K562 (cell line): Measurements from ENCODE around the gene MARCHF5. TPM values are rescaled to one million over a fixed set of nuclear protein-coding genes. Genes with fewer than 3 reads are reported as not detected.

Source experiments
- ATAC-seq: fragments of 200-7000 bp; cut with Tn5 transposase; 3 replicates; pipeline ENCODE4 v1.9.1; 2020; ENCODE audit warnings: moderate library complexity
- BruUV-seq: library from RNA; stranded (reverse); fragments of 400-500 nt; replicated peaks from 2 replicates; lab custom pipeline; 2021; lab: Mats Ljungman, UMichigan
- CTCF ChIA-PET: fragments of 300-600 bp; formaldehyde crosslinking; extraction: SDS; loops from one replicate; lab custom pipeline; 2021; ENCODE audit warnings: low intra/inter-chr PET ratio; lab: Yijun Ruan, JAX
- POLR2A ChIA-PET: fragments of 300-600, 350-650 bp; sonication (Branson Sonifier 250); formaldehyde crosslinking; extraction: SDS; loops from one replicate; lab custom pipeline; 2021; ENCODE audit warnings: antibody characterized with exemption, inconsistent platforms; lab: Yijun Ruan, JAX
- DNase-seq, 4 experiments: peaks; one replicate each; pipeline versions ENCODE4 v3.0.0 to v3.0.0-alpha.2; 2011 to 2018; ENCODE audit warnings: low spot score in 3 of 4, mixed read lengths in 3 of 4; ENCODE audit errors: extremely low read depth in 1 of 4
- FAIRE-seq: peaks from 2 replicates; lab custom pipeline; 2011; peaks lifted over from hg19 to GRCh38; lab: Jason Lieb, UNC
- H2AFZ ChIP-seq: 2 replicates; pipeline ENCODE4 v1.6.0; 2011; ENCODE audit warnings: low read depth, low read length, control low read depth, inconsistent platforms
- H3K27ac ChIP-seq: fragments of 200-600 bp; 3 replicates; pipeline ENCODE4 v1.8.0; 2011; ENCODE audit warnings: low read depth, mild to moderate bottlenecking, control low read depth, inconsistent platforms, low read length, moderate library complexity, mixed read lengths; ENCODE audit errors: extremely low read depth
- H3K27me3 ChIP-seq, 2 experiments: fragments of 300-600 bp in 1 of 2; 2 replicates in 1 of 2; 3 replicates in 1 of 2; pipeline versions ENCODE4 v1.6.0 to v1.8.0; 2011; ENCODE audit warnings: inconsistent platforms in 2 of 2, low read length in 2 of 2, mild to moderate bottlenecking in 1 of 2, mixed read lengths in 1 of 2, moderate library complexity in 1 of 2; ENCODE audit not compliant: control insufficient read depth in 2 of 2, insufficient read depth in 2 of 2
- H3K36me3 ChIP-seq: fragments of 300-600 bp; 3 replicates; pipeline ENCODE4 v1.8.0; 2011; ENCODE audit warnings: mild to moderate bottlenecking, low read length, inconsistent platforms; ENCODE audit not compliant: control insufficient read depth, insufficient read depth
- H3K4me1 ChIP-seq, 2 experiments: fragments of 200-600 bp in 1 of 2; replicated peaks in 1 of 2; 2 replicates in 1 of 2; 3 replicates in 1 of 2; pipeline versions ENCODE4 v1.5.1 to v1.8.0; 2011; ENCODE audit warnings: inconsistent platforms in 2 of 2, low read length in 2 of 2, mild to moderate bottlenecking in 1 of 2, mixed read lengths in 1 of 2, moderate library complexity in 1 of 2; ENCODE audit not compliant: control insufficient read depth in 2 of 2, insufficient read depth in 2 of 2
- H3K4me2 ChIP-seq: 2 replicates; pipeline ENCODE4 v1.6.1; 2011; ENCODE audit warnings: low read length, control low read depth, inconsistent platforms, mixed read lengths; ENCODE audit not compliant: insufficient read depth
- H3K4me3 ChIP-seq: fragments of 200-600 bp; sonication (generic), shearing (Covaris generic); 2 replicates; pipeline ENCODE4 v1.5.1; 2016; ENCODE audit warnings: control low read depth, inconsistent platforms
- H3K79me2 ChIP-seq: fragments of 200-600 bp; 3 replicates; pipeline ENCODE4 v1.8.0; 2011; ENCODE audit warnings: low read length, inconsistent platforms; ENCODE audit not compliant: control insufficient read depth, insufficient read depth
- H3K9ac ChIP-seq, 2 experiments: 2 replicates each; pipeline versions ENCODE4 v1.6.0 to v1.6.1; 2011; ENCODE audit warnings: low read depth in 2 of 2, low read length in 2 of 2, control low read depth in 1 of 2, inconsistent platforms in 1 of 2, mild to moderate bottlenecking in 1 of 2, mixed read lengths in 1 of 2; ENCODE audit not compliant: insufficient read depth in 1 of 2
- H3K9me1 ChIP-seq: one replicate; pipeline ENCODE4 v1.6.0; 2011; ENCODE audit warnings: inconsistent platforms, mild to moderate bottlenecking, low read length, moderate library complexity; ENCODE audit not compliant: control insufficient read depth, insufficient read depth
- H3K9me3 ChIP-seq: replicated peaks from 2 replicates; pipeline ENCODE4 v1.5.1; 2011; ENCODE audit warnings: low read depth, low read length, inconsistent platforms; ENCODE audit not compliant: control insufficient read depth, insufficient read depth
- H4K20me1 ChIP-seq: replicated peaks from 2 replicates; pipeline ENCODE4 v1.6.1; 2011; ENCODE audit warnings: low read length, inconsistent platforms, mixed read lengths; ENCODE audit not compliant: control insufficient read depth, insufficient read depth
- MBD2 ChIP-seq: sonication (generic); IDR thresholded peaks from 2 replicates; pipeline ENCODE4 v1.6.1; 2016; ENCODE audit warnings: low read depth, borderline replicate concordance
- RBM15 ChIP-seq: fragments of 200-400 bp; formaldehyde crosslinking; IDR thresholded peaks from 2 replicates; pipeline ENCODE4 v1.6.1; 2018; ENCODE audit warnings: mild to moderate bottlenecking, low read length, moderate library complexity; ENCODE audit not compliant: insufficient read depth
- RBM25 ChIP-seq: fragments of 200-400 bp; formaldehyde crosslinking; IDR thresholded peaks from 2 replicates; pipeline ENCODE4 v1.6.1; 2018; ENCODE audit warnings: low read length, low read depth, moderate library complexity; ENCODE audit not compliant: severe bottlenecking
- ZHX1 ChIP-seq: fragments of 150-350 bp; conservative IDR thresholded peaks from 2 replicates; pipeline ENCODE4 v1.6.1; 2014; ENCODE audit warnings: low read length
- ZNF668 ChIP-seq: fragments of 250-450 bp; sonication (Bioruptor Pico); IDR thresholded peaks from 2 replicates; pipeline ENCODE4 v1.8.0; 2022; ENCODE audit warnings: mild to moderate bottlenecking, inconsistent platforms
- WGBS: fragments of 100-300 bp; shearing (Covaris generic); methylation state at CpG from one replicate; pipeline ENCODE4 v1.1.6; 2016; ENCODE audit warnings: low coverage, mixed read lengths; ENCODE audit not compliant: insufficient coverage; ENCODE audit errors: missing lambda C conversion rate; 5-methylcytosine and 5-hydroxymethylcytosine counted together
- in situ Hi-C: fragments of 300-500 bp; cut with MboI; formaldehyde crosslinking; loops from 4 replicates; pipeline ENCODE4 v1.15.0; 2018; ENCODE audit warnings: inconsistent platforms, mixed read lengths
- intact Hi-C: fragments of 100-400 bp; cut with micrococcal nuclease; formaldehyde crosslinking; loops from 2 replicates; pipeline ENCODE4 v1.14.2; 2022
- polyA plus RNA-seq, 8 experiments: library from polyadenylated mRNA; depleted of rRNA in 4 of 8; stranded (reverse) in 5 of 8; unstranded in 3 of 8; fragments of >200 nt; fragmentation: Nextera tagmentation in 2 of 8; fragmentation: Illumina TruSeq in 1 of 8; extraction: Ambion mirVana in 2 of 8; extraction: Trizol in 1 of 8; gene quantifications; 2 replicates each; pipeline versions ENCODE4 v1.2.1 to v1.2.3, GENCODE V29; 2011 to 2014; ENCODE audit warnings: inconsistent platforms in 1 of 8, missing spikeins in 1 of 8
- total RNA-seq, 7 experiments: library from RNA; depleted of rRNA in 6 of 7; stranded (reverse); fragments of >200 nt in 6 of 7; fragmentation: Illumina TruSeq in 2 of 7; extraction: Trizol in 2 of 7; gene quantifications; 2 replicates each; pipeline versions ENCODE4 v1.2.1 to v1.2.3, GENCODE V29; 2011 to 2021; ENCODE audit warnings: low replicate concordance in 1 of 7

Gene MARCHF5
- total and polyA plus RNA-seq, 9 of the 15 experiments (the other 6 are each of a cell fraction or from before 2014, with no cell fraction given), result 3.4 to 27.2 (median 11.5) TPM

GRCh38 chr10:92303096-92303495 is 12.1 kb downstream of the MARCHF5 start (continued):
- no peak for TF ChIP-seq ZHX1
- no peak for TF ChIP-seq ZNF668 (CRISPR knock-in tag)

GRCh38 chr10:92304061-92304460 is 13.1 kb downstream of the MARCHF5 start:
- TF ChIP-seq RBM15 (no peak), RBM25 (no peak), MBD2 (no peak)
- no peak overlapping the region for H3K9ac ChIP-seq
- BruUV-seq, result no TSS peak
- CTCF ChIA-PET, result no interaction called here
- peaks cover 7% of the 10 kb centered on the region; the same call in 1 of the 3 replicates for H3K36me3 ChIP-seq
- H2AFZ ChIP-seq, result no peak overlapping the region
- H3K27ac ChIP-seq, result no peak overlapping the region
- in situ Hi-C loops (no loop called here), intact Hi-C loops (no loop called here)
- POLR2A ChIA-PET, result interaction anchor here (0.6 to 1.3 kb wide), 2 partner anchors 10 to 53 kb away, joined by 3 to 6 read pairs; no protein-coding TSS in a partner anchor
- peaks cover 60% of the 10 kb centered on the region for H3K79me2 ChIP-seq
- H3K9me3 ChIP-seq, result no peaks in the 10 kb centered on the region
- 0 out of 2 replicates have a peak, but pooled peaks cover 5% of the 10 kb centered on the region for H4K20me1 ChIP-seq
- 100% methylated on average over 1 of the region's 1 CpG for WGBS
- no peaks in the 10 kb centered on the region for H3K4me1 ChIP-seq
- no peak for ATAC-seq
- DNase-seq, result no peak
- no peak overlapping the region for H3K4me2 ChIP-seq
- no peak for FAIRE-seq
- no peaks in the 10 kb centered on the region for H3K27me3 ChIP-seq
- no peak overlapping the region for H3K4me3 ChIP-seq
- H3K9me1 ChIP-seq, result no peaks in the 10 kb centered on the region
